ENCODE data around the gene NTRK1. TPM values are rescaled to one million over a fixed set of nuclear protein-coding genes. Genes with fewer than 3 reads are reported as not detected.
A peak's percentile ranks its signal among the peaks of the same experiment; 100 is the strongest.

NTRK1 gene
- polyA plus RNA-seq, 1 of the 3 experiments (the other 2 are of a cell fraction): 0.97 TPM

DNA sequence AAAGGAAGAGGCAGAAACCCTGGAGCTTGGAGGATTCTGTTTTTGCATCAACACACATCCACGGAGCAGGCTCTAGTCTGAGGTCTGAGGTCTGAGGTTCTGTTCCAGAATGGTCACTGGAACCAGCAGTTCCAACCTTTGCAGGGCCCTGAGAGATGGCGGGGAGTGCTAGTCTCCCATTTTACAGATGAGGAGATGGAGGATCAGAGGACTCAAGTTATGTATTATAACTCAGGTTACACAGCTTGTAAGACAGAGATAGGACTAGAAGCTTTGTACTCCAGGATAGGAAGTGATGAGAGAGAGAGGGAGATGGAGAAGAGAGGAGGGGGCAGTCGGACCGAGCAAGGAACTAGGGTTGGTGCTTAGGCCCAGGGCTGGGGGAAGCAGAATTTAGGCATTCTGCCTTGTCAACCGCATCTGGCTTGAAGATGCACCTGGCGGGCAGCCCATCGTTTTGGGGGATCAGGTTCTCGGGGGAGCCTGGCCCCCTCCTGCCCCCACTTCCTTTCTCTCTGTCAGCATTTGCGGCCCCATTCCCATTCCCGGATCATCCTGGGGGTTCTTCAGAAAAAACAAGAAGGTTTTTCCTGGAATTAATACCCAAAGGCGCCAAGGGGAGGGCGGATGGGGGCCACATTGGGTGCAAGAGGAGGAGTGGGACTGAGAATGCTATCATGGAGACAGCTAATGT is 38.5 kb downstream of the NTRK1 start:
- ChIA-PET POLR2A (no interaction called here), CTCF (interaction anchor here (1.0 to 9.4 kb wide), 10 partner anchors 8 to 240 kb away, joined by 3 to 110 read pairs (median 5); partner anchors contain the start of genes LRRC71, NTRK1 and PEAR1)
- Histone ChIP-seq H3K27me3 (ENCODE audit: insufficient read depth) (no peaks in the 10 kb centered on the region), H2AFZ (ENCODE audit: low read depth) (no peak overlapping the region), H3K4me3 (ENCODE audit: low read depth in 2 of 2, low read length in 1 of 2) (no peak overlapping the region), H4K20me1 (ENCODE audit: insufficient read depth) (no peaks in the 10 kb centered on the region), H3K4me1 (ENCODE audit: control insufficient read depth in 1 of 2, insufficient read depth in 2 of 2, low read depth in 1 of 2, low read length in 1 of 2) (peaks cover 40 to 66% of the 10 kb centered on the region in 2 experiments; a peak in 3 of 4 replicates), H3K27ac (ENCODE audit: low read depth in 2 of 2, low read length in 1 of 2) (peak overlapping the region in 1 of 2 experiments; percentile 87; a peak in 2 of 4 replicates), H3K79me2 (ENCODE audit: insufficient read depth) (no peaks in the 10 kb centered on the region), H3K9me3 (no peaks in the 10 kb centered on the region), H3K4me2 (0 out of 2 replicates have a peak overlapping the region, but pooled peaks have one; percentile 77), H3K9me2 (no peaks in the 10 kb centered on the region), H3K9ac (peak overlapping the region; percentile 74; the same call in 1 of the 2 replicates), H3F3A (replicated peaks; ENCODE audit: insufficient read depth) (peaks cover 24% of the 10 kb centered on the region), H3K36me3 (replicated peaks in 1 of 2; ENCODE audit: control insufficient read depth in 1 of 2, insufficient read depth in 2 of 2, low read length in 1 of 2) (no peaks in the 10 kb centered on the region)
- no peak for TF ChIP-seq JUND (IDR thresholded peaks at IDR 0.05)
- no peak for TF ChIP-seq FOXM1 (IDR thresholded peaks at IDR 0.05; ENCODE audit: low read depth)
- TF ChIP-seq IRF3 (IDR thresholded peaks at IDR 0.05; ENCODE audit: low read depth, low read length): no peak
- no peak for TF ChIP-seq CHD2 (IDR thresholded peaks at IDR 0.05; ENCODE audit: low read length, partially characterized antibody)
- TF ChIP-seq GABPA (IDR thresholded peaks at IDR 0.05; ENCODE audit: low read depth): no peak
- no peak for TF ChIP-seq SIN3A (IDR thresholded peaks at IDR 0.05; ENCODE audit: borderline replicate concordance, low read depth, low read length)
- TF ChIP-seq RFX5 (IDR thresholded peaks at IDR 0.05; ENCODE audit: low read length): no peak
- no peak for TF ChIP-seq NFIC (IDR thresholded peaks at IDR 0.05; ENCODE audit: borderline replicate concordance)
- no peak for TF ChIP-seq EP300 (IDR thresholded peaks at IDR 0.05; ENCODE audit: borderline replicate concordance in 1 of 2, low read depth in 1 of 2, low read length in 1 of 2)
- 93% methylated on average over 12 of the region's 12 CpGs for WGBS (ENCODE audit: low lambda C conversion rate)
- no peak for DNase-seq

GRCh38 chr1:156899956-156900718 is 39.5 kb downstream of the NTRK1 start:
- Histone ChIP-seq H3K4me1 (ENCODE audit: control insufficient read depth in 1 of 2, insufficient read depth in 2 of 2, low read depth in 1 of 2, low read length in 1 of 2) (peaks cover 38 to 55% of the 10 kb centered on the region in 2 experiments; a peak in 3 of 4 replicates), H3K9ac (no peak overlapping the region), H3K4me2 (no peak overlapping the region), H3K9me2 (no peaks in the 10 kb centered on the region), H3K4me3 (ENCODE audit: low read depth in 2 of 2, low read length in 1 of 2) (no peak overlapping the region), H3K9me3 (no peaks in the 10 kb centered on the region), H4K20me1 (ENCODE audit: insufficient read depth) (no peaks in the 10 kb centered on the region), H3F3A (replicated peaks; ENCODE audit: insufficient read depth) (peaks cover 23% of the 10 kb centered on the region), H3K36me3 (replicated peaks in 1 of 2; ENCODE audit: control insufficient read depth in 1 of 2, insufficient read depth in 2 of 2, low read length in 1 of 2) (no peaks in the 10 kb centered on the region), H2AFZ (ENCODE audit: low read depth) (no peak overlapping the region), H3K27ac (ENCODE audit: low read depth in 2 of 2, low read length in 1 of 2) (no peak overlapping the region), H3K27me3 (ENCODE audit: insufficient read depth) (no peaks in the 10 kb centered on the region), H3K79me2 (ENCODE audit: insufficient read depth) (no peaks in the 10 kb centered on the region)
- ChIA-PET POLR2A (interaction anchor here (1.0 kb wide), 1 partner anchor 14 kb away, joined by 3 read pairs; no protein-coding TSS in a partner anchor), CTCF (interaction anchor here (1.3 to 9.4 kb wide), 6 partner anchors 9 to 174 kb away, joined by 4 to 110 read pairs (median 24); partner anchors contain the start of gene PEAR1)
- WGBS (ENCODE audit: low lambda C conversion rate): 93% methylated on average over 10 of the region's 12 CpGs
- TF ChIP-seq NRF1 (IDR thresholded peaks at IDR 0.05; ENCODE audit: low read depth, low read length) (no peak), EP300 (IDR thresholded peaks at IDR 0.05; ENCODE audit: borderline replicate concordance in 1 of 2, low read depth in 1 of 2, low read length in 1 of 2) (no peak), MEF2A (IDR thresholded peaks at IDR 0.05; ENCODE audit: borderline replicate concordance, low read depth) (no peak), YY1 (IDR thresholded peaks at IDR 0.05; ENCODE audit: low read depth) (no peak), POLR2AphosphoS5 (IDR thresholded peaks at IDR 0.05; ENCODE audit: low read depth, low read length) (no peak), CHD2 (IDR thresholded peaks at IDR 0.05; ENCODE audit: low read length, partially characterized antibody) (no peak), MXI1 (IDR thresholded peaks at IDR 0.05; ENCODE audit: low read depth, low read length) (no peak)
- TF ChIP-seq, protein P1, sequence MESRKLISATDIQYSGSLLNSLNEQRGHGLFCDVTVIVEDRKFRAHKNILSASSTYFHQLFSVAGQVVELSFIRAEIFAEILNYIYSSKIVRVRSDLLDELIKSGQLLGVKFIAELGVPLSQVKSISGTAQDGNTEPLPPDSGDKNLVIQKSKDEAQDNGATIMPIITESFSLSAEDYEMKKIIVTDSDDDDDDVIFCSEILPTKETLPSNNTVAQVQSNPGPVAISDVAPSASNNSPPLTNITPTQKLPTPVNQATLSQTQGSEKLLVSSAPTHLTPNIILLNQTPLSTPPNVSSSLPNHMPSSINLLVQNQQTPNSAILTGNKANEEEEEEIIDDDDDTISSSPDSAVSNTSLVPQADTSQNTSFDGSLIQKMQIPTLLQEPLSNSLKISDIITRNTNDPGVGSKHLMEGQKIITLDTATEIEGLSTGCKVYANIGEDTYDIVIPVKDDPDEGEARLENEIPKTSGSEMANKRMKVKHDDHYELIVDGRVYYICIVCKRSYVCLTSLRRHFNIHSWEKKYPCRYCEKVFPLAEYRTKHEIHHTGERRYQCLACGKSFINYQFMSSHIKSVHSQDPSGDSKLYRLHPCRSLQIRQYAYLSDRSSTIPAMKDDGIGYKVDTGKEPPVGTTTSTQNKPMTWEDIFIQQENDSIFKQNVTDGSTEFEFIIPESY (IDR thresholded peaks at IDR 0.05; ENCODE audit: borderline replicate concordance, low read depth): no peak
- DNase-seq: no peak
